ENCODE data around the gene RANBP9. TPM values are rescaled to one million over a fixed set of nuclear protein-coding genes. Genes with fewer than 3 reads are reported as not detected.

Gene RANBP9
- total RNA-seq, 4 donors from 2014 or later, result 35.8 to 64.7 (median 50.4) TPM

GRCh38 chr6:13653296-13653695 lies 58.3 kb downstream of the RANBP9 start:
- DNase-seq (ENCODE audit: low spot score in 2 of 2), result no peak
- TF ChIP-seq CTCF (IDR thresholded peaks at IDR 0.05), result no peak
- no peak for TF ChIP-seq POLR2AphosphoS5 (IDR thresholded peaks at IDR 0.05)
- no peak for TF ChIP-seq POLR2A (IDR thresholded peaks at IDR 0.05)
- TF ChIP-seq EP300 (IDR thresholded peaks at IDR 0.05), result no peak
- peaks cover 18% of the 10 kb centered on the region for H3K36me3 ChIP-seq
- WGBS, result 85% methylated on average over 2 of the region's 2 CpGs
- no peaks in the 10 kb centered on the region for H3K27me3 ChIP-seq
- no peaks in the 10 kb centered on the region for H3K9me3 ChIP-seq
- H3K27ac ChIP-seq, result no peak overlapping the region
- H3K4me3 ChIP-seq, result no peak overlapping the region
- peaks cover 3% of the 10 kb centered on the region for H3K4me1 ChIP-seq

- H3K4me3 ChIP-seq, result no peak overlapping the region
- WGBS, result 95% methylated on average over 4 of the region's 4 CpGs
- H3K27ac ChIP-seq, result no peak overlapping the region
- no peak for DNase-seq (ENCODE audit: low spot score in 2 of 2)
- no peaks in the 10 kb centered on the region for H3K4me1 ChIP-seq
- no peaks in the 10 kb centered on the region for H3K9me3 ChIP-seq
- no peak for TF ChIP-seq CTCF (IDR thresholded peaks at IDR 0.05)
- no peak for TF ChIP-seq POLR2A (IDR thresholded peaks at IDR 0.05)
- no peaks in the 10 kb centered on the region for H3K27me3 ChIP-seq
- H3K36me3 ChIP-seq, result peaks cover 23% of the 10 kb centered on the region
Measured at GRCh38 chr6:13649393-13649792, 62.2 kb downstream of the RANBP9 start.

GRCh38 chr6:13648850-13649249 lies 62.8 kb downstream of the RANBP9 start:
- no peak for TF ChIP-seq POLR2A (IDR thresholded peaks at IDR 0.05)
- TF ChIP-seq POLR2AphosphoS5 (IDR thresholded peaks at IDR 0.05), result no peak
- TF ChIP-seq EP300 (IDR thresholded peaks at IDR 0.05), result no peak
- no peak for TF ChIP-seq CTCF (IDR thresholded peaks at IDR 0.05)
- Histone ChIP-seq H3K9me3 (no peaks in the 10 kb centered on the region), H3K27ac (no peak overlapping the region), H3K27me3 (no peaks in the 10 kb centered on the region), H3K36me3 (peaks cover 24% of the 10 kb centered on the region), H3K4me3 (no peak overlapping the region), H3K4me1 (no peaks in the 10 kb centered on the region)
- DNase-seq (ENCODE audit: low spot score in 2 of 2), result no peak

- Histone ChIP-seq H3K4me3 (no peak overlapping the region), H3K27ac (no peak overlapping the region), H3K4me1 (no peaks in the 10 kb centered on the region), H3K9me3 (no peaks in the 10 kb centered on the region), H3K36me3 (peaks cover 37% of the 10 kb centered on the region), H3K27me3 (no peaks in the 10 kb centered on the region)
- 89% methylated on average over 3 of the region's 3 CpGs for WGBS
- no peak for TF ChIP-seq POLR2A (IDR thresholded peaks at IDR 0.05)
- no peak for TF ChIP-seq POLR2AphosphoS5 (IDR thresholded peaks at IDR 0.05)
- no peak for TF ChIP-seq CTCF (IDR thresholded peaks at IDR 0.05)
- no peak for TF ChIP-seq EP300 (IDR thresholded peaks at IDR 0.05)
- no peak for DNase-seq (ENCODE audit: low spot score in 2 of 2)
Measured at GRCh38 chr6:13643125-13643524, 68.5 kb downstream of the RANBP9 start.

- TF ChIP-seq POLR2AphosphoS5 (IDR thresholded peaks at IDR 0.05) (no peak), POLR2A (IDR thresholded peaks at IDR 0.05) (no peak), EP300 (IDR thresholded peaks at IDR 0.05) (no peak)
- no peak for DNase-seq (ENCODE audit: low spot score in 2 of 2)
- Histone ChIP-seq H3K27ac (no peak overlapping the region), H3K36me3 (peaks cover 45% of the 10 kb centered on the region), H3K27me3 (no peaks in the 10 kb centered on the region), H3K4me3 (no peak overlapping the region), H3K4me1 (peaks cover under 1% of the 10 kb centered on the region), H3K9me3 (no peaks in the 10 kb centered on the region)
- 61% methylated on average over 5 of the region's 5 CpGs for WGBS
Measured at GRCh38 chr6:13641315-13641714, 70.3 kb downstream of the RANBP9 start.

GRCh38 chr6:13638626-13639025 lies 73.0 kb downstream of the RANBP9 start:
- Histone ChIP-seq H3K36me3 (peaks cover 47% of the 10 kb centered on the region), H3K9me3 (no peaks in the 10 kb centered on the region), H3K4me1 (peaks cover 3% of the 10 kb centered on the region), H3K27ac (no peak overlapping the region), H3K27me3 (no peaks in the 10 kb centered on the region), H3K4me3 (no peak overlapping the region)
- no peak for DNase-seq (ENCODE audit: low spot score in 2 of 2)
- 93% methylated on average over 4 of the region's 4 CpGs for WGBS
- no peak for TF ChIP-seq POLR2AphosphoS5 (IDR thresholded peaks at IDR 0.05)
- TF ChIP-seq EP300 (IDR thresholded peaks at IDR 0.05), result no peak
- no peak for TF ChIP-seq POLR2A (IDR thresholded peaks at IDR 0.05)
